DOHH2 (cell line): ENCODE measurements around the gene TAP2.

Source experiments
- H3F3A ChIP-seq: fragments of 200-600 bp; sonication (generic), shearing (Covaris generic); 2 replicates; pipeline ENCODE4 v1.6.0; 2016; ENCODE audit warnings: antibody characterized with exemption, mild to moderate bottlenecking; ENCODE audit not compliant: control insufficient read depth, insufficient read depth
- H3K27ac ChIP-seq: fragments of 200-600 bp; sonication (generic); 2 replicates; pipeline ENCODE4 v1.5.1; 2014; ENCODE audit warnings: low read depth, mild to moderate bottlenecking, low read length, moderate library complexity
- H3K27me3 ChIP-seq: fragments of 200-600 bp; sonication (generic); 2 replicates; pipeline ENCODE4 v1.6.1; 2014; ENCODE audit warnings: mild to moderate bottlenecking, low read length, mixed read lengths; ENCODE audit not compliant: control insufficient read depth
- H3K36me3 ChIP-seq: fragments of 200-600 bp; sonication (generic); 2 replicates; pipeline ENCODE4 v1.6.1; 2014; ENCODE audit warnings: mild to moderate bottlenecking, low read length, moderate library complexity, mixed read lengths; ENCODE audit not compliant: control insufficient read depth
- H3K4me1 ChIP-seq: fragments of 200-600 bp; sonication (generic); 2 replicates; pipeline ENCODE4 v1.6.1; 2014; ENCODE audit warnings: mild to moderate bottlenecking, low read length, mixed read lengths; ENCODE audit not compliant: control insufficient read depth
- H3K4me2 ChIP-seq: fragments of 200-600 bp; sonication (generic); 2 replicates; pipeline ENCODE4 v1.6.0; 2014; ENCODE audit warnings: mild to moderate bottlenecking, low read length, moderate library complexity
- H3K4me3 ChIP-seq: fragments of 200-600 bp; sonication (generic); 2 replicates; pipeline ENCODE4 v1.5.1; 2014; ENCODE audit warnings: mild to moderate bottlenecking, low read length, mixed read lengths
- H3K79me2 ChIP-seq: fragments of 200-600 bp; sonication (generic); 2 replicates; pipeline ENCODE4 v1.6.1; 2014; ENCODE audit warnings: mild to moderate bottlenecking, low read length, mixed read lengths; ENCODE audit not compliant: control insufficient read depth
- H3K9me2 ChIP-seq: fragments of 200-600 bp; sonication (generic); replicated peaks from 2 replicates; pipeline ENCODE4 v1.6.1; 2014; ENCODE audit warnings: mild to moderate bottlenecking, low read length, mixed read lengths; ENCODE audit not compliant: control insufficient read depth
- H3K9me3 ChIP-seq: fragments of 200-600 bp; sonication (generic); 2 replicates; pipeline ENCODE4 v1.6.1; 2014; ENCODE audit warnings: antibody characterized with exemption, low read length, mixed read lengths; ENCODE audit not compliant: control insufficient read depth, insufficient read depth
- H4K20me1 ChIP-seq: fragments of 200-600 bp; sonication (generic); 2 replicates; pipeline ENCODE4 v1.6.0; 2014; ENCODE audit warnings: low read depth, mild to moderate bottlenecking, antibody characterized with exemption, low read length, moderate library complexity; ENCODE audit not compliant: control insufficient read depth, insufficient read depth
- CTCF ChIP-seq: fragments of 200-600 bp; sonication (generic); IDR thresholded peaks from one replicate; pipeline ENCODE4 v1.5.1; 2014; ENCODE audit warnings: antibody characterized with exemption, mild to moderate bottlenecking, low read depth, low read length; ENCODE audit not compliant: poor library complexity, severe bottlenecking
- EZH2phosphoT487 ChIP-seq: fragments of 200-600 bp; sonication (generic); IDR thresholded peaks from 2 replicates; pipeline ENCODE4 v1.6.1; 2017; ENCODE audit warnings: borderline replicate concordance, mild to moderate bottlenecking, antibody characterized with exemption, low read length, moderate library complexity, mixed read lengths

TAP2 gene

GRCh38 chr6:32853541-32854375 lies 15.2 kb upstream of the TAP2 start, which contains the start of the genes PSMB9 and TAP1:
TSS of gene PSMB9 (plus strand) at chr6:32854192. CDS start at chr6:32854230, 38 bp downstream.
TSS of gene TAP1 (minus strand) at chr6:32853704. CDS start at chr6:32853636, 68 bp downstream.
- peaks cover under 1% of the 10 kb centered on the region; the same call in 1 of the 2 replicates for H3K36me3 ChIP-seq
- 0 out of 2 replicates have a peak, but pooled peaks cover 3% of the 10 kb centered on the region for H3K79me2 ChIP-seq
- H3K27me3 ChIP-seq = peaks cover 4% of the 10 kb centered on the region; the same call in 1 of the 2 replicates
- peaks cover 37% of the 10 kb centered on the region for H3K4me1 ChIP-seq
- no peaks in the 10 kb centered on the region for H3F3A ChIP-seq
- H3K27ac ChIP-seq = peak within 1 kb of the TSS; percentile 45
- no peak for TF ChIP-seq EZH2phosphoT487
- TF ChIP-seq CTCF = peak; percentile 86
- H3K9me3 ChIP-seq = no peaks in the 10 kb centered on the region
- H4K20me1 ChIP-seq = no peaks in the 10 kb centered on the region
- H3K4me2 ChIP-seq = peak within 1 kb of the TSS; percentile 99
- H3K9me2 ChIP-seq = no peaks in the 10 kb centered on the region
- peak within 1 kb of the TSS; percentile 95 for H3K4me3 ChIP-seq

- Histone ChIP-seq H3K27me3 (peaks cover 4% of the 10 kb centered on the region; the same call in 1 of the 2 replicates), H3K9me2 (no peaks in the 10 kb centered on the region), H3K4me1 (peaks cover 31% of the 10 kb centered on the region), H3K27ac (peak overlapping the region; percentile 45; the same call in 1 of the 2 replicates), H3F3A (no peaks in the 10 kb centered on the region), H3K36me3 (peaks cover 8% of the 10 kb centered on the region), H3K79me2 (0 out of 2 replicates have a peak, but pooled peaks cover 3% of the 10 kb centered on the region), H3K4me3 (peak overlapping the region; percentile 95), H4K20me1 (no peaks in the 10 kb centered on the region), H3K9me3 (no peaks in the 10 kb centered on the region), H3K4me2 (peak overlapping the region; percentile 99)
- TF ChIP-seq CTCF = no peak
- TF ChIP-seq EZH2phosphoT487 = no peak
Measured at GRCh38 chr6:32852844-32853540, 14.5 kb upstream of the TAP2 start.

GRCh38 chr6:32852018-32852843 lies 13.7 kb upstream of the TAP2 start:
- Histone ChIP-seq H3K79me2 (0 out of 2 replicates have a peak, but pooled peaks cover 3% of the 10 kb centered on the region), H3K4me3 (peak overlapping the region; percentile 95), H4K20me1 (no peaks in the 10 kb centered on the region), H3K27me3 (peaks cover 4% of the 10 kb centered on the region; the same call in 1 of the 2 replicates), H3K27ac (no peak overlapping the region), H3K4me2 (peak overlapping the region; percentile 99), H3K4me1 (peaks cover 30% of the 10 kb centered on the region), H3K9me2 (no peaks in the 10 kb centered on the region), H3F3A (no peaks in the 10 kb centered on the region), H3K36me3 (peaks cover 16% of the 10 kb centered on the region), H3K9me3 (no peaks in the 10 kb centered on the region)
- TF ChIP-seq EZH2phosphoT487 (0 out of 2 replicates have a peak, but pooled peaks have one; percentile 11), CTCF (no peak)
